Mammary epithelial cell (primary cell): ENCODE results near the gene NT5C2.

Experiments
- CTCF ChIP-seq, 2 donors: IDR thresholded peaks in 1 of 2; conservative IDR thresholded peaks in 1 of 2; 2 replicates each; pipeline ENCODE4 v1.5.1; 2011 to 2012; ENCODE audit warnings: inconsistent platforms in 2 of 2, low read length in 2 of 2, mild to moderate bottlenecking in 2 of 2, control low read depth in 1 of 2, low read depth in 1 of 2; ENCODE audit not compliant: insufficient read depth in 1 of 2; ENCODE audit errors: extremely low read depth in 1 of 2
- EZH2 ChIP-seq: IDR thresholded peaks from 2 replicates; pipeline ENCODE4 v1.6.1; 2012; ENCODE audit warnings: low read length, inconsistent platforms, borderline replicate concordance

GRCh38 chr10:103077020-103077419 lies 116.1 kb downstream of the NT5C2 start:
- TF ChIP-seq CTCF (conservative IDR thresholded peaks at IDR 0.05 in 1 of 2, IDR thresholded peaks at IDR 0.05 in 1 of 2; ENCODE audit: extremely low read depth in 1 of 2, insufficient read depth in 1 of 2, low read depth in 1 of 2, low read length in 2 of 2) (no peak), EZH2 (no peak)
